Pulmonary artery endothelial cell (primary cell): ENCODE measurements around the gene ROMO1. TPM values are rescaled to one million over a fixed set of nuclear protein-coding genes. Genes with fewer than 3 reads are reported as not detected.

Experiments
- total RNA-seq: library from RNA; depleted of rRNA; stranded (reverse); fragments of >200 nt; gene quantifications from 2 replicates; pipeline ENCODE4 v1.2.3, GENCODE V29; 2014

Gene ROMO1
- total RNA-seq, 1 donor from 2014 or later, result 266 TPM

Other genes starting within 250 kb of the ROMO1 start
- gene CEP250, start 243.8 kb upstream of the ROMO1 start, total RNA-seq, result 21.2 and 28.0 TPM in 2 replicates
- gene C20orf173, start 169.8 kb upstream of the ROMO1 start, total RNA-seq, result not detected in 2 replicates
- gene ERGIC3, start 157.3 kb upstream of the ROMO1 start, total RNA-seq, result 254 and 305 TPM in 2 replicates
- gene SPAG4, start 83.6 kb upstream of the ROMO1 start, total RNA-seq, result 6.7 and 13.7 TPM in 2 replicates
- 160 and 166 TPM in 2 replicates for gene CPNE1, start 34.5 kb upstream of the ROMO1 start, total RNA-seq
- gene RBM12, start 34.5 kb upstream of the ROMO1 start, total RNA-seq, result 64.1 and 70.8 TPM in 2 replicates
- gene NFS1, start 53 bp upstream of the ROMO1 start, total RNA-seq, result 22.3 and 48.5 TPM in 2 replicates
- 247 and 325 TPM in 2 replicates for gene RBM39, start 42.9 kb downstream of the ROMO1 start, total RNA-seq
- gene PHF20, start 72.6 kb downstream of the ROMO1 start, total RNA-seq, result 29.8 and 30.9 TPM in 2 replicates